Measurements from ENCODE around the gene PTPRC. TPM values are rescaled to one million over a fixed set of nuclear protein-coding genes. Genes with fewer than 3 reads are reported as not detected.
A peak's percentile ranks its signal among the peaks of the same experiment; 100 is the strongest.

The PTPRC gene
- total and polyA plus RNA-seq, 4 experiments from 2014 or later = 915 to 1,019 (median 980) TPM

DNA sequence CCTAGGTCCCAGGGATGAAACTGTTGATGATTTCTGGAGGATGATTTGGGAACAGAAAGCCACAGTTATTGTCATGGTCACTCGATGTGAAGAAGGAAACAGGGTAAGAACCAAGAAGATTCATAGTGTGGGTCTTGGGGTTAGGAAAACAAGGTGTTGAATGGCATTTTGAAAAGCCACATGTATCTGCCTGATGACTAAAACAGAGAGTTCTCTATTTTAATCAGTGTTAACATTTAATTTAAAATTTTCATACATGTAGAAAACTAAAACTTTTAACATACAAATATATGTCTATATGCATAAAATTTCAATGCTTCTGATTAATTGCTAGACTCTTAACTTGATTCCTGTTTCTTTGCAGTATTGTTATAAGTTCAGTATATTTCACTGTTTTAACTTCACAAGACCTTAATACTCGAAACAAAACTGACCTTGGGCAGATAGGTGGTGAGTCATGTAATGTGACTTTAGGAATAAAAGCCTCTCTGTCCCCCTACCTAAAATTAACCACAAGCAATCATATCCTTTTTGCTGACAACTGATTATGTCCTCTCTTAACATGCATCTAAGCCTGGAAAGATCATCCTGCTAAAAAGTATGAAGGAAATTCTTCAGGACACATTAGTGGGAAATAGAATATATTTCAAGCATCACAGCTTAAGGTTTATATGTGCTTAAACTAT is 95.6 kb downstream of the PTPRC start:
- Histone ChIP-seq H3K27ac (ENCODE audit: low read depth, low read length) (no peak overlapping the region), H3K4me3 (ENCODE audit: low read length in 2 of 2) (no peak overlapping the region), H3K27me3 (ENCODE audit: insufficient read depth, low read length) (no peaks in the 10 kb centered on the region), H3K36me3 (ENCODE audit: insufficient read depth, low read length) (peaks cover 76% of the 10 kb centered on the region), H3K4me1 (ENCODE audit: insufficient read depth, low read length) (peaks cover 60% of the 10 kb centered on the region), H3K9me3 (ENCODE audit: control insufficient read depth in 1 of 2, low read length in 2 of 2) (no peaks in the 10 kb centered on the region)
- intact Hi-C loops (cut with micrococcal nuclease) = loop anchor here (2.0 kb wide), 1 partner anchor 18 kb away; no protein-coding TSS in a partner anchor
- H3K36me3 Mint-ChIP-seq = peaks cover 79 to 83% of the 10 kb centered on the region in 2 donors
- POLR2A ChIA-PET (ENCODE audit: partially characterized antibody) = interaction anchor here (1.4 kb wide), 1 partner anchor 10 kb away, joined by 3 read pairs; no protein-coding TSS in a partner anchor
- peaks cover 51 to 78% (median 61%) of the 10 kb centered on the region in 4 donors for H3K4me1 Mint-ChIP-seq
- peak overlapping the region in 1 of 8 donors; percentile 30 for H3K4me3 Mint-ChIP-seq
- H3K27me3 Mint-ChIP-seq = no peaks in the 10 kb centered on the region
- H3K9me3 Mint-ChIP-seq = peaks cover 0 to 7% (median 0%) of the 10 kb centered on the region in 8 donors
- peak overlapping the region in 5 of 7 donors; percentile 2 to 77 (median 25) for H3K27ac Mint-ChIP-seq
- CTCF ChIA-PET (ENCODE audit: partially characterized antibody) = no interaction called here
- DNase-seq = no peak

DNA sequence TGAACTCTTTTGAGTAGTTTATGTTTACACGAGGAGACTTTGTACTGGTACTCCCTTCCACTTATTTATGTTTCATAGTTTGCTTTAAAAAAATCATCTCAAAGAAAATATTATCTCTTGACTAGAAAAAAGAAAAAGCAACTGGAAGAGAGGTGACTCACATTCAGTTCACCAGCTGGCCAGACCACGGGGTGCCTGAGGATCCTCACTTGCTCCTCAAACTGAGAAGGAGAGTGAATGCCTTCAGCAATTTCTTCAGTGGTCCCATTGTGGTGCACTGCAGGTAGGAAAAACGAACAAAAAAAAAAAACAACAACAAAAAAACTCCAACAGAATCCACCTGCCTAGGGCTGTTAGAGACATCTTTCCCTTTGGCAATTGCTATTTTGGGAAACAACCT is 102.9 kb downstream of the PTPRC start:
- no peak overlapping the region for H3K4me3 ChIP-seq (ENCODE audit: low read length in 2 of 2)
- peaks cover 34 to 47% (median 39%) of the 10 kb centered on the region in 4 donors for H3K4me1 Mint-ChIP-seq
- H3K36me3 Mint-ChIP-seq = peaks cover 57 to 59% of the 10 kb centered on the region in 2 donors
- peaks cover 84% of the 10 kb centered on the region for H3K36me3 ChIP-seq (ENCODE audit: insufficient read depth, low read length)
- H3K9me3 ChIP-seq (ENCODE audit: control insufficient read depth in 1 of 2, low read length in 2 of 2) = no peaks in the 10 kb centered on the region
- no peaks in the 10 kb centered on the region for H3K27me3 Mint-ChIP-seq
- CTCF ChIA-PET (ENCODE audit: partially characterized antibody) = interaction anchor here (1.9 kb wide), 1 partner anchor 372 kb away, joined by 4 read pairs; no protein-coding TSS in a partner anchor
- H3K9me3 Mint-ChIP-seq = no peaks in the 10 kb centered on the region
- peaks cover 62% of the 10 kb centered on the region for H3K4me1 ChIP-seq (ENCODE audit: insufficient read depth, low read length)
- POLR2A ChIA-PET (ENCODE audit: partially characterized antibody) = interaction anchor here (1.0 to 2.2 kb wide), 2 partner anchors 9 to 14 kb away, joined by 3 to 5 read pairs; no protein-coding TSS in a partner anchor
- intact Hi-C loops (cut with micrococcal nuclease) = no loop called here
- no peaks in the 10 kb centered on the region for H3K27me3 ChIP-seq (ENCODE audit: insufficient read depth, low read length)
- no peak overlapping the region for H3K4me3 Mint-ChIP-seq
- peak overlapping the region; percentile 5 for H3K27ac ChIP-seq (ENCODE audit: low read depth, low read length)
- peak overlapping the region in 4 of 7 donors; percentile 42 to 75 (median 56) for H3K27ac Mint-ChIP-seq
- DNase-seq = no peak

- peaks cover 40 to 41% of the 10 kb centered on the region in 2 donors for H3K36me3 Mint-ChIP-seq
Observed at GRCh38 chr1:198747127-198747526, 108.3 kb downstream of the PTPRC start.

DNA sequence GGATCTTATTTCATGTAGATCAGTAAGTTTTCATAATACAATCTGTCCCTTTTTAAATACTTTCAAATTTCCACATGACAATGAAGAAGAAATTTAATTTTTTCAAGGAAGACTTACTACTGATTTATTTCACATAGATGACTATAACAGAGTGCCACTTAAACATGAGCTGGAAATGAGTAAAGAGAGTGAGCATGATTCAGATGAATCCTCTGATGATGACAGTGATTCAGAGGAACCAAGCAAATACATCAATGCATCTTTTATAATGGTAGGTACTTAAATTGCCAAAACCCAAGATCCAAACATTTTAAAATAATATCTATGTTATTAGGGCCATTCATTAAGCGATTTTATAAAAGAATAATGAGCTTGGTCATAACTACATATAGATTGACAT is 110.4 kb downstream of the PTPRC start:
- H3K4me3 ChIP-seq (ENCODE audit: low read length in 2 of 2) = no peak overlapping the region
- peaks cover 29% of the 10 kb centered on the region for H3K4me1 ChIP-seq (ENCODE audit: insufficient read depth, low read length)
- H3K27ac ChIP-seq (ENCODE audit: low read depth, low read length) = no peak overlapping the region
- Mint-ChIP-seq H3K4me1 (peaks cover 0 to 14% (median 9%) of the 10 kb centered on the region in 4 donors), H3K4me3 (no peak overlapping the region), H3K27ac (peak overlapping the region in 1 of 7 donors; percentile 70), H3K36me3 (peaks cover 40 to 47% of the 10 kb centered on the region in 2 donors), H3K27me3 (no peaks in the 10 kb centered on the region), H3K9me3 (no peaks in the 10 kb centered on the region)
- no peaks in the 10 kb centered on the region for H3K9me3 ChIP-seq (ENCODE audit: control insufficient read depth in 1 of 2, low read length in 2 of 2)
- peaks cover 89% of the 10 kb centered on the region for H3K36me3 ChIP-seq (ENCODE audit: insufficient read depth, low read length)
- intact Hi-C loops (cut with micrococcal nuclease) = no loop called here
- no peak for DNase-seq
- CTCF ChIA-PET (ENCODE audit: partially characterized antibody) = interaction anchor here (1.5 kb wide), 1 partner anchor 364 kb away, joined by 5 read pairs; no protein-coding TSS in a partner anchor
- POLR2A ChIA-PET (ENCODE audit: partially characterized antibody) = interaction anchor here (1.7 kb wide), 1 partner anchor 8 kb away, joined by 5 read pairs; no protein-coding TSS in a partner anchor
- no peaks in the 10 kb centered on the region for H3K27me3 ChIP-seq (ENCODE audit: insufficient read depth, low read length)

More at GRCh38 chr1:198747127-198747526, 108.3 kb downstream of the PTPRC start:
- Histone ChIP-seq H3K4me3 (ENCODE audit: low read length in 2 of 2) (no peak overlapping the region), H3K27ac (ENCODE audit: low read depth, low read length) (no peak overlapping the region), H3K36me3 (ENCODE audit: insufficient read depth, low read length) (peaks cover 88% of the 10 kb centered on the region), H3K9me3 (ENCODE audit: control insufficient read depth in 1 of 2, low read length in 2 of 2) (no peaks in the 10 kb centered on the region), H3K27me3 (ENCODE audit: insufficient read depth, low read length) (no peaks in the 10 kb centered on the region), H3K4me1 (ENCODE audit: insufficient read depth, low read length) (peaks cover 39% of the 10 kb centered on the region)
- CTCF ChIA-PET (ENCODE audit: partially characterized antibody) = interaction anchor here (1.9 kb wide), 1 partner anchor 36 kb away, joined by 6 read pairs; no protein-coding TSS in a partner anchor
- intact Hi-C loops (cut with micrococcal nuclease) = no loop called here
- no peak overlapping the region for H3K4me3 Mint-ChIP-seq
- DNase-seq = no peak
- H3K4me1 Mint-ChIP-seq = peaks cover 8 to 23% (median 17%) of the 10 kb centered on the region in 4 donors
- POLR2A ChIA-PET (ENCODE audit: partially characterized antibody) = interaction anchor here (1.0 kb wide), 1 partner anchor 29 kb away, joined by 3 read pairs; no protein-coding TSS in a partner anchor
- no peaks in the 10 kb centered on the region for H3K9me3 Mint-ChIP-seq
- H3K27ac Mint-ChIP-seq = no peak overlapping the region
- no peaks in the 10 kb centered on the region for H3K27me3 Mint-ChIP-seq

DNA sequence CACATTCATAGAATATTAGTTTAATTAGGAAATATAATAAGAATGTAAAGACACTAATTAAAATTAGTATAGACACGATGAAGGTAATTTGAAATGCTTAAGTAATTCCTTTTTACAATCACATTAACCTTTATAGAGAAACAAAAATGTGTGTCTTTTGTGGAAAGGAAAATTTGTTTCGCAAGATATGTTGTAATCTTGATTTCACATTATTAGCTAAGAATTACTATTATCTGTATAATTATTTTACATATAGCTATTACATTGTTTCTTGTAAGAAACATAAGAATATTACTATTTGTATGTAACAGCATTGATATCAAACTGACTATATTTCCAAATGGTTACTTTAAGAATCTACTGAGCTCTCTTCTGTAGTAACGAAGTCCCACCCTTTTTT is 111.2 kb downstream of the PTPRC start:
- peaks cover 89% of the 10 kb centered on the region for H3K36me3 ChIP-seq (ENCODE audit: insufficient read depth, low read length)
- Mint-ChIP-seq H3K27me3 (no peaks in the 10 kb centered on the region), H3K4me1 (peaks cover 0 to 16% (median 10%) of the 10 kb centered on the region in 4 donors), H3K36me3 (peaks cover 48 to 55% of the 10 kb centered on the region in 2 donors), H3K4me3 (no peak overlapping the region), H3K9me3 (no peaks in the 10 kb centered on the region), H3K27ac (peak overlapping the region in 2 of 7 donors; percentile 1 to 13)
- H3K4me3 ChIP-seq (ENCODE audit: low read length in 2 of 2) = no peak overlapping the region
- POLR2A ChIA-PET (ENCODE audit: partially characterized antibody) = interaction anchor here (1.4 to 1.5 kb wide), 2 partner anchors 8 to 10 kb away, joined by 3 to 4 read pairs; no protein-coding TSS in a partner anchor
- CTCF ChIA-PET (ENCODE audit: partially characterized antibody) = interaction anchor here (1.5 kb wide), 1 partner anchor 363 kb away, joined by 5 read pairs; no protein-coding TSS in a partner anchor
- H3K27me3 ChIP-seq (ENCODE audit: insufficient read depth, low read length) = no peaks in the 10 kb centered on the region
- intact Hi-C loops (cut with micrococcal nuclease) = loop anchor here (5.0 kb wide), 1 partner anchor 33 kb away; no protein-coding TSS in a partner anchor
- no peaks in the 10 kb centered on the region for H3K9me3 ChIP-seq (ENCODE audit: control insufficient read depth in 1 of 2, low read length in 2 of 2)
- no peak for DNase-seq
- H3K4me1 ChIP-seq (ENCODE audit: insufficient read depth, low read length) = peaks cover 21% of the 10 kb centered on the region
- H3K27ac ChIP-seq (ENCODE audit: low read depth, low read length) = no peak overlapping the region

- intact Hi-C loops (cut with micrococcal nuclease) = loop anchor here (5.0 kb wide), 1 partner anchor 34 kb away; no protein-coding TSS in a partner anchor
- Mint-ChIP-seq H3K27me3 (no peaks in the 10 kb centered on the region), H3K36me3 (peaks cover 62 to 69% of the 10 kb centered on the region in 2 donors), H3K27ac (peak overlapping the region in 4 of 7 donors; percentile 0 to 44 (median 2)), H3K4me1 (peaks cover 0 to 19% (median 13%) of the 10 kb centered on the region in 4 donors), H3K4me3 (no peak overlapping the region), H3K9me3 (no peaks in the 10 kb centered on the region)
- peaks cover 84% of the 10 kb centered on the region for H3K36me3 ChIP-seq (ENCODE audit: insufficient read depth, low read length)
- no peaks in the 10 kb centered on the region for H3K9me3 ChIP-seq (ENCODE audit: control insufficient read depth in 1 of 2, low read length in 2 of 2)
- ChIA-PET CTCF (ENCODE audit: partially characterized antibody) (interaction anchor here (0.9 to 1.4 kb wide), 3 partner anchors 11 to 361 kb away, joined by 3 read pairs; no protein-coding TSS in a partner anchor), POLR2A (ENCODE audit: partially characterized antibody) (interaction anchor here (1.3 to 1.5 kb wide), 3 partner anchors 8 to 362 kb away, joined by 3 to 4 read pairs (median 3); no protein-coding TSS in a partner anchor)
- no peak overlapping the region for H3K27ac ChIP-seq (ENCODE audit: low read depth, low read length)
- no peak overlapping the region for H3K4me3 ChIP-seq (ENCODE audit: low read length in 2 of 2)
- H3K4me1 ChIP-seq (ENCODE audit: insufficient read depth, low read length) = peaks cover 5% of the 10 kb centered on the region
- H3K27me3 ChIP-seq (ENCODE audit: insufficient read depth, low read length) = no peaks in the 10 kb centered on the region
- DNase-seq = no peak
Observed at GRCh38 chr1:198751741-198752140, 112.9 kb downstream of the PTPRC start.

DNA sequence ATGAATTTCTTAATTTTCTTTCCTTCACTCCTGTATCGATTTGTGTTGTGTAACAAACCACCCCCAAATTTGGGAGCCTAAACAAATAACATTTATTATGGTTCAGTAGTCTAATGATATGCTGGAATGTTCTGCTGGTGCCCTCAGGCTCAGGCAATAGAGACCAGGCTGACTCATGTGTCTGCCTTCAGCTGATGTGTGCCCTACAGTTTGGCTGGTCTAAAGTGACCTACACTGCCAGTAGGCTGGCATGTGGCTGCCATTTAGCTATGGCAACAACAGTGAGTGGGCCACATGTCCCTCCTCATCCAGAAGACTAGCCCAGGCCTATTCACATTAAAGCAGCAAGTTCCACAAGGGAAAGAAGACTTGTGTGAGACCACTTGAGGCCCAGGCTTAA is 115.8 kb downstream of the PTPRC start:
- ChIA-PET CTCF (ENCODE audit: partially characterized antibody) (no interaction called here), POLR2A (ENCODE audit: partially characterized antibody) (no interaction called here)
- Histone ChIP-seq H3K27me3 (ENCODE audit: insufficient read depth, low read length) (no peaks in the 10 kb centered on the region), H3K4me1 (ENCODE audit: insufficient read depth, low read length) (no peaks in the 10 kb centered on the region), H3K27ac (ENCODE audit: low read depth, low read length) (no peak overlapping the region), H3K36me3 (ENCODE audit: insufficient read depth, low read length) (peaks cover 58% of the 10 kb centered on the region), H3K4me3 (ENCODE audit: low read length in 2 of 2) (no peak overlapping the region), H3K9me3 (ENCODE audit: control insufficient read depth in 1 of 2, low read length in 2 of 2) (no peaks in the 10 kb centered on the region)
- H3K9me3 Mint-ChIP-seq = no peaks in the 10 kb centered on the region
- peaks cover 51 to 57% of the 10 kb centered on the region in 2 donors for H3K36me3 Mint-ChIP-seq
- intact Hi-C loops (cut with micrococcal nuclease) = loop anchor here (5.0 kb wide), 3 partner anchors 37 to 488 kb away; no protein-coding TSS in a partner anchor
- H3K4me1 Mint-ChIP-seq = peaks cover 3 to 17% (median 11%) of the 10 kb centered on the region in 4 donors
- no peak for DNase-seq
- peak overlapping the region in 3 of 7 donors; percentile 51 to 80 (median 70) for H3K27ac Mint-ChIP-seq
- no peaks in the 10 kb centered on the region for H3K27me3 Mint-ChIP-seq
- no peak overlapping the region for H3K4me3 Mint-ChIP-seq

Data from CD4-positive, alpha-beta memory T cell (primary cell).